HepG2 (cell line): ENCODE measurements around the gene SMAP1.

Experiments
- NFATC3 ChIP-seq: sonication (generic); formaldehyde crosslinking; IDR thresholded peaks from 2 replicates; pipeline ENCODE4 v1.5.1; 2020; ENCODE audit warnings: mild to moderate bottlenecking, missing genetic modification reagents
- NR2F2 ChIP-seq: IDR thresholded peaks from 2 replicates; pipeline ENCODE4 v1.6.1; 2012; ENCODE audit warnings: low read depth, inconsistent platforms, borderline replicate concordance
- RELA ChIP-seq: sonication (generic); formaldehyde crosslinking; IDR thresholded peaks from 2 replicates; pipeline ENCODE4 v1.4.0; 2020; ENCODE audit warnings: missing genetic modification reagents
- RFX5 ChIP-seq: IDR thresholded peaks from 2 replicates; pipeline ENCODE4 v1.6.1; 2011; ENCODE audit warnings: low read depth, low read length, improper control_type of control experiment
- SIN3A ChIP-seq: IDR thresholded peaks from 2 replicates; pipeline ENCODE4 v1.6.1; 2011; ENCODE audit warnings: low read depth, mild to moderate bottlenecking, control low read depth, low read length, borderline replicate concordance
- SMAD1 ChIP-seq: sonication (generic); formaldehyde crosslinking; IDR thresholded peaks from 2 replicates; pipeline ENCODE4 v1.4.0; 2020; ENCODE audit warnings: missing genetic modification reagents, low read depth, mild to moderate bottlenecking, borderline replicate concordance
- ZNF431 ChIP-seq: sonication (generic); formaldehyde crosslinking; IDR thresholded peaks from 2 replicates; pipeline ENCODE4 v1.9.0; 2022; ENCODE audit warnings: missing genetic modification reagents, low read depth, mild to moderate bottlenecking, borderline replicate concordance
- ZNF558 ChIP-seq: sonication (generic); formaldehyde crosslinking; IDR thresholded peaks from 2 replicates; pipeline ENCODE4 v1.9.0; 2022; ENCODE audit warnings: mild to moderate bottlenecking, missing genetic modification reagents, borderline replicate concordance
- TF ChIP-seq, protein P1 (sequence below): sonication (generic); formaldehyde crosslinking; IDR thresholded peaks from 2 replicates; pipeline ENCODE4 v1.5.0; 2020; ENCODE audit warnings: mild to moderate bottlenecking, missing genetic modification reagents, moderate library complexity
- TF ChIP-seq, protein P2 (sequence below): IDR thresholded peaks from 2 replicates; pipeline ENCODE4 v1.6.1; 2012; ENCODE audit warnings: inconsistent platforms
- TF ChIP-seq, protein P3 (sequence below): sonication (generic); formaldehyde crosslinking; IDR thresholded peaks from 2 replicates; pipeline ENCODE4 v1.4.0; 2020; ENCODE audit warnings: missing genetic modification reagents
- TF ChIP-seq, protein P4 (sequence below): sonication (generic); formaldehyde crosslinking; IDR thresholded peaks from 2 replicates; pipeline ENCODE4 v1.4.0; 2020; ENCODE audit warnings: mild to moderate bottlenecking, missing genetic modification reagents
- TF ChIP-seq, protein P5 (sequence below): sonication (generic); formaldehyde crosslinking; IDR thresholded peaks from 2 replicates; pipeline ENCODE4 v1.4.0; 2020; ENCODE audit warnings: missing genetic modification reagents
- TF ChIP-seq, protein P6 (sequence below): IDR thresholded peaks from 2 replicates; pipeline ENCODE4 v1.6.1; 2016

DNA sequence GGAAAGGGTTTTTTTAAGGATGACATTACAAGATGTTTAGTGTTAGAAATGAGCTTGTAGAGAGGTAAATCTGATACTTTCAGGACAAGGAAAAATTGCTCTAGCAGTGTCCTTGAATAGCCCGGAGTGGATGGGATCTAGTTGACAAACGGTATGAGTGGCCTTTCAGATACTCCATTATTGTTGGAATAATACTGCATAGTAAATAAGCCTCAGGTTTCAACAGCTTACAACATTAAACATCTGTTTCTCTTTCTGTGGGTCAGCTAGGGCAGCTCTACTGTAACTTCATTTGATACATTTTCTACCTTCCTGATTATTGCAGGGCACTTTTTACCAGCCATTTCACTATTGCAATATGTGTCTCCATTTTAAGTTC, 171.2 kb downstream of the SMAP1 start:
- TF ChIP-seq SMAD1 (no peak), ZNF431 (CRISPR knock-in tag) (no peak), ZNF558 (CRISPR knock-in tag) (no peak), RFX5 (no peak), NR2F2 (no peak), RELA (CRISPR knock-in tag) (no peak), NFATC3 (CRISPR knock-in tag) (no peak), SIN3A (no peak)
- TF ChIP-seq, protein P1, sequence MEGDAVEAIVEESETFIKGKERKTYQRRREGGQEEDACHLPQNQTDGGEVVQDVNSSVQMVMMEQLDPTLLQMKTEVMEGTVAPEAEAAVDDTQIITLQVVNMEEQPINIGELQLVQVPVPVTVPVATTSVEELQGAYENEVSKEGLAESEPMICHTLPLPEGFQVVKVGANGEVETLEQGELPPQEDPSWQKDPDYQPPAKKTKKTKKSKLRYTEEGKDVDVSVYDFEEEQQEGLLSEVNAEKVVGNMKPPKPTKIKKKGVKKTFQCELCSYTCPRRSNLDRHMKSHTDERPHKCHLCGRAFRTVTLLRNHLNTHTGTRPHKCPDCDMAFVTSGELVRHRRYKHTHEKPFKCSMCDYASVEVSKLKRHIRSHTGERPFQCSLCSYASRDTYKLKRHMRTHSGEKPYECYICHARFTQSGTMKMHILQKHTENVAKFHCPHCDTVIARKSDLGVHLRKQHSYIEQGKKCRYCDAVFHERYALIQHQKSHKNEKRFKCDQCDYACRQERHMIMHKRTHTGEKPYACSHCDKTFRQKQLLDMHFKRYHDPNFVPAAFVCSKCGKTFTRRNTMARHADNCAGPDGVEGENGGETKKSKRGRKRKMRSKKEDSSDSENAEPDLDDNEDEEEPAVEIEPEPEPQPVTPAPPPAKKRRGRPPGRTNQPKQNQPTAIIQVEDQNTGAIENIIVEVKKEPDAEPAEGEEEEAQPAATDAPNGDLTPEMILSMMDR, result no peak
- TF ChIP-seq, protein P2, sequence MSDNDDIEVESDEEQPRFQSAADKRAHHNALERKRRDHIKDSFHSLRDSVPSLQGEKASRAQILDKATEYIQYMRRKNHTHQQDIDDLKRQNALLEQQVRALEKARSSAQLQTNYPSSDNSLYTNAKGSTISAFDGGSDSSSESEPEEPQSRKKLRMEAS, result no peak
- TF ChIP-seq, protein P3, sequence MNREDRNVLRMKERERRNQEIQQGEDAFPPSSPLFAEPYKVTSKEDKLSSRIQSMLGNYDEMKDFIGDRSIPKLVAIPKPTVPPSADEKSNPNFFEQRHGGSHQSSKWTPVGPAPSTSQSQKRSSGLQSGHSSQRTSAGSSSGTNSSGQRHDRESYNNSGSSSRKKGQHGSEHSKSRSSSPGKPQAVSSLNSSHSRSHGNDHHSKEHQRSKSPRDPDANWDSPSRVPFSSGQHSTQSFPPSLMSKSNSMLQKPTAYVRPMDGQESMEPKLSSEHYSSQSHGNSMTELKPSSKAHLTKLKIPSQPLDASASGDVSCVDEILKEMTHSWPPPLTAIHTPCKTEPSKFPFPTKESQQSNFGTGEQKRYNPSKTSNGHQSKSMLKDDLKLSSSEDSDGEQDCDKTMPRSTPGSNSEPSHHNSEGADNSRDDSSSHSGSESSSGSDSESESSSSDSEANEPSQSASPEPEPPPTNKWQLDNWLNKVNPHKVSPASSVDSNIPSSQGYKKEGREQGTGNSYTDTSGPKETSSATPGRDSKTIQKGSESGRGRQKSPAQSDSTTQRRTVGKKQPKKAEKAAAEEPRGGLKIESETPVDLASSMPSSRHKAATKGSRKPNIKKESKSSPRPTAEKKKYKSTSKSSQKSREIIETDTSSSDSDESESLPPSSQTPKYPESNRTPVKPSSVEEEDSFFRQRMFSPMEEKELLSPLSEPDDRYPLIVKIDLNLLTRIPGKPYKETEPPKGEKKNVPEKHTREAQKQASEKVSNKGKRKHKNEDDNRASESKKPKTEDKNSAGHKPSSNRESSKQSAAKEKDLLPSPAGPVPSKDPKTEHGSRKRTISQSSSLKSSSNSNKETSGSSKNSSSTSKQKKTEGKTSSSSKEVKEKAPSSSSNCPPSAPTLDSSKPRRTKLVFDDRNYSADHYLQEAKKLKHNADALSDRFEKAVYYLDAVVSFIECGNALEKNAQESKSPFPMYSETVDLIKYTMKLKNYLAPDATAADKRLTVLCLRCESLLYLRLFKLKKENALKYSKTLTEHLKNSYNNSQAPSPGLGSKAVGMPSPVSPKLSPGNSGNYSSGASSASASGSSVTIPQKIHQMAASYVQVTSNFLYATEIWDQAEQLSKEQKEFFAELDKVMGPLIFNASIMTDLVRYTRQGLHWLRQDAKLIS, result no peak
- TF ChIP-seq, protein P4, sequence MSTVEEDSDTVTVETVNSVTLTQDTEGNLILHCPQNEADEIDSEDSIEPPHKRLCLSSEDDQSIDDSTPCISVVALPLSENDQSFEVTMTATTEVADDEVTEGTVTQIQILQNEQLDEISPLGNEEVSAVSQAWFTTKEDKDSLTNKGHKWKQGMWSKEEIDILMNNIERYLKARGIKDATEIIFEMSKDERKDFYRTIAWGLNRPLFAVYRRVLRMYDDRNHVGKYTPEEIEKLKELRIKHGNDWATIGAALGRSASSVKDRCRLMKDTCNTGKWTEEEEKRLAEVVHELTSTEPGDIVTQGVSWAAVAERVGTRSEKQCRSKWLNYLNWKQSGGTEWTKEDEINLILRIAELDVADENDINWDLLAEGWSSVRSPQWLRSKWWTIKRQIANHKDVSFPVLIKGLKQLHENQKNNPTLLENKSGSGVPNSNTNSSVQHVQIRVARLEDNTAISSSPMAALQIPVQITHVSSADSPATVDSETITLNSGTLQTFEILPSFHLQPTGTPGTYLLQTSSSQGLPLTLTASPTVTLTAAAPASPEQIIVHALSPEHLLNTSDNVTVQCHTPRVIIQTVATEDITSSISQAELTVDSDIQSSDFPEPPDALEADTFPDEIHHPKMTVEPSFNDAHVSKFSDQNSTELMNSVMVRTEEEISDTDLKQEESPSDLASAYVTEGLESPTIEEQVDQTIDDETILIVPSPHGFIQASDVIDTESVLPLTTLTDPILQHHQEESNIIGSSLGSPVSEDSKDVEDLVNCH, result no peak
- TF ChIP-seq, protein P5, sequence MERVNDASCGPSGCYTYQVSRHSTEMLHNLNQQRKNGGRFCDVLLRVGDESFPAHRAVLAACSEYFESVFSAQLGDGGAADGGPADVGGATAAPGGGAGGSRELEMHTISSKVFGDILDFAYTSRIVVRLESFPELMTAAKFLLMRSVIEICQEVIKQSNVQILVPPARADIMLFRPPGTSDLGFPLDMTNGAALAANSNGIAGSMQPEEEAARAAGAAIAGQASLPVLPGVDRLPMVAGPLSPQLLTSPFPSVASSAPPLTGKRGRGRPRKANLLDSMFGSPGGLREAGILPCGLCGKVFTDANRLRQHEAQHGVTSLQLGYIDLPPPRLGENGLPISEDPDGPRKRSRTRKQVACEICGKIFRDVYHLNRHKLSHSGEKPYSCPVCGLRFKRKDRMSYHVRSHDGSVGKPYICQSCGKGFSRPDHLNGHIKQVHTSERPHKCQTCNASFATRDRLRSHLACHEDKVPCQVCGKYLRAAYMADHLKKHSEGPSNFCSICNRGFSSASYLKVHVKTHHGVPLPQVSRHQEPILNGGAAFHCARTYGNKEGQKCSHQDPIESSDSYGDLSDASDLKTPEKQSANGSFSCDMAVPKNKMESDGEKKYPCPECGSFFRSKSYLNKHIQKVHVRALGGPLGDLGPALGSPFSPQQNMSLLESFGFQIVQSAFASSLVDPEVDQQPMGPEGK (CRISPR knock-in tag), result no peak
- TF ChIP-seq, protein P6, sequence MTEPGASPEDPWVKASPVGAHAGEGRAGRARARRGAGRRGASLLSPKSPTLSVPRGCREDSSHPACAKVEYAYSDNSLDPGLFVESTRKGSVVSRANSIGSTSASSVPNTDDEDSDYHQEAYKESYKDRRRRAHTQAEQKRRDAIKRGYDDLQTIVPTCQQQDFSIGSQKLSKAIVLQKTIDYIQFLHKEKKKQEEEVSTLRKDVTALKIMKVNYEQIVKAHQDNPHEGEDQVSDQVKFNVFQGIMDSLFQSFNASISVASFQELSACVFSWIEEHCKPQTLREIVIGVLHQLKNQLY, result no peak
